Cerebellar nuclear complex (tissue), 1 donor: Measurements from ENCODE around the gene LILRB2.
"Not testable (repeated sequence)": the region's sequence is repeated elsewhere in the genome, so short reads cannot be mapped to it uniquely, and the experiment has no call there.

Experiments used
- DNase-seq, 2 experiments: peaks; one replicate each; lab custom pipeline; 2025; lab: John Stamatoyannopoulos, UW

LILRB2 gene

DNA sequence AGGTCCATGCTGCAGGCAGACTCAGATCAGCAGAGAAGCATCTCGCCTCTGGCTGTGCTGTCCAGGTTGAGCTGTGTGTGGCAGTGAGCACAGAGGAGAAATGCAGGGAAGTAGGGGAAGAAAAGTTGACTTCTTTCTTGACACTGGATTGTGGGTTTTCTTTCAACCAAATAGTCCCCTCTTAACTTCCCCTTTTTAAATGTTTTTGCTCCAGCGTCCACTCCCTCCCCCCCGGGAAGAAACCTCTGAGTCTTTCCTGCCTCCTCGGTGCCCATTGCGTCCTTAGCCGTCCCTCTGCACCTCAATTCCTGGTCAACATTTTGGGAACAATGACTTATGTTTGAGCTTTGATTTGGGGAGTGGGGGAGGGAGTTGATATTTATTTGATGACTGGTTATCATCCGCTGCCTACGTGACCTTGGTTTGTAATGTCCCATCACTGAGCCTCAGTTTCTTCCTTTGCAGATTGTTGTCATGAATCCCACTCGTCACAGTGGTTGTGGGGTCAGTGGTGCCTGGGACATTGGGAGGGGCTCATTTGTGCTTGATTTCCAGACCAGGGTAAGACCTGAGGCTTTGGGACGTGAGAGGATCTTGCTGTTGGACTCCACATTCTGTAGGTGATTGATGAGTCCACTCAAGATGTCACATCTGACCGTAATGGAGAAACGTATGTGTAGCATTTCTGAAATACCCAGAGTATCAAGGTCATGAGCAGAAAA, at the start of gene LILRB2:
Gene LILRB2 (minus strand): TSS at position 104 of the 722 bp plus-strand sequence. CDS start 614 bp downstream, outside the sequence.
- DNase-seq, result no peak

DNA sequence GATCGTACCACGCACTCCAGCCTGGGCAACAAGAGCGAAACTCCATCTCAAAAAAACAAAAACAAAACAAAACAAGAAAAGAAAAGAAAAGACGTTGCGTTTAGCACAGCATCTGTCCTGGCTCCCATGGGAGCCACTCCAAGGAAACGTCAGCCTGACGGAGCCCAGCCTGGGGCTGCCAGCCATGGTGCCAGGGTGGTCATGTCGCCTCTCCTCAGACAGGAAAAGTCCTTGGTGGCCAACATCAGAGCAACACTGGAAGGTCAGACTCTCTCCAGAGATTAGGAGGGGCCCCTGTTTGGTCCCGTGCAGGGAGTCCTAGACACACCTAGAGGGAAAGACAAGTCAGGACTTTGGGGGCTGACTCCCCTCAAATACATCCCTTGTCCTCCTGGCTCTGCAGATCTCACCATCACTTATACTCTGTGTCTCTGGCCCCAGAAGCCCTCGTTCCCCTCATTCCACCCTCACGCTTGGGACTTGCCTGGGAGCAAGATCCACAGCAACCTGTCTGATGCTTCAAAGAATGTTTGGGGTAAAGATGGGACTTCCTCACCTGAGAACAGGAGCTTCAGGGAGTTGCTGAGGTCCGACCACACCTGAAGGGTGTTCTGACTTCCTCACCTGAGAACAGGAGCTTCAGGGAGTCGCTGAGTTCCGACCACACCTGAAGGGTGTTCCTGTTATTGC, 48.7 kb upstream of the LILRB2 start:
- DNase-seq, result no peak

DNA sequence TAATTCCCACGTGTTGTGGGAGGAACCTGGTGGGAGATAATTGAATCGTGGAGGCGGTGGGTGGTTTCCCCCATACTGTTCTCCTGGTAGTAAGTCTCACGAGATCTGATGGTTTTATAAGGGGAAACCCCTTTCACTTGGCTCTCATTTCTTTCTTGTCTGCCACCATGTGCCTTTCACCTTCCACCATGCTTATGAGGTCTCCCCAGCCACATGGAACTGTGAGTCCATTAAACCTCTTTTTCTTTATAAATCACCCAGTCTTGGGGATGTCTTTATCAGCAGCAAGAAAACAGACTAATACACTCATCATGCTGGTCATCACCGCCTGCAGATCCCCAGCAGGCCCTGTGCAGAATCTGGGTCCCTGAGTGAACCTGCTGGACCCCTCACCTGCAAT, 47.9 kb upstream of the LILRB2 start:
- not testable (repeated sequence) for DNase-seq

GRCh38 chr19:54325631-54326030, 44.7 kb upstream of the LILRB2 start:
- no peak for DNase-seq

DNA sequence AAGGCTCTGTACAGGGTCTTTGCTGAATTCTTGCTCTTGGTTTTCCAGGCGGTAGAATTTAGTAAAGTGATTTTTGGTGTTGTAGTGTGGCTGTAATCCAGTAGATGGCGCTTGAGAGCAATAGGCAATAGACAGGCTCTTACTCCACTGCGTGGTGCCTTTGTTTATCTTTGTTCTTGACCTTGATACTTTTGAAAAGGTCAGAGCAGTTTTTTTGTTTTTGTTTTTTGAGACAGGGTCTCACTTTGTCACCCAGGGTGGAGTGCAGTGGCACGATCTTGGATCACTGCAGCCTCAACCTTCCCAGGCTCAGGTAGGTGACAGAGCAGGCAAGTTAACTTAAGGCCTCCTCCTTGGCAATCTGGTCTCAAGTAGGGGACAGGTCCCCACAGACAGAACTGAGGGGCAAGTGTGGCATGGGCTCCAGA, 44.3 kb upstream of the LILRB2 start:
- DNase-seq, result no peak

- DNase-seq, result no peak
These were observed 43.2 kb upstream of the LILRB2 start for GRCh38 chr19:54324071-54324470.

DNA sequence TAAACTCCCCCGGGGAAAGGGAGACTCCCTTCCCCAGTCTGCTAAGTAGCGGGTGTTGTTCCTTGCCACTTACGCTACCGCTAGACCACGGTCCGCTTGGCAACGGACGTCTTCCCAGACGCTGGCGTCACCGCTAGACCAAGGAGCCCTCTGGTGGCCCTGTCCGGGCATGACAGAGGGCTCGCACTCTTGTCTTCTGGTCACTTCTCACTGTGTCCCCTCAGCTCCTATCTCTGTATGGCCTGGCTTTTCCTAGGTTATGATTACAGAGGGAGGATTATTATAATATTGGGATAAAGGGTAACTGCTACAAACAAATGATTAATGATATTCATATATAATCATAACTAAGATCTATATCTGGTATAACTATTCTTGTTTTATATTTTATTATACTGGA, 42.0 kb upstream of the LILRB2 start:
- not testable (repeated sequence) for DNase-seq

- not testable (repeated sequence) for DNase-seq
These were observed 41.4 kb upstream of the LILRB2 start for GRCh38 chr19:54322295-54322694.

- no peak for DNase-seq
These were observed 39.2 kb upstream of the LILRB2 start for GRCh38 chr19:54319892-54320670.

GRCh38 chr19:54319049-54319448, 38.1 kb upstream of the LILRB2 start:
- DNase-seq, result no peak

- no peak for DNase-seq
These were observed 37.0 kb upstream of the LILRB2 start for GRCh38 chr19:54317965-54318240.

DNA sequence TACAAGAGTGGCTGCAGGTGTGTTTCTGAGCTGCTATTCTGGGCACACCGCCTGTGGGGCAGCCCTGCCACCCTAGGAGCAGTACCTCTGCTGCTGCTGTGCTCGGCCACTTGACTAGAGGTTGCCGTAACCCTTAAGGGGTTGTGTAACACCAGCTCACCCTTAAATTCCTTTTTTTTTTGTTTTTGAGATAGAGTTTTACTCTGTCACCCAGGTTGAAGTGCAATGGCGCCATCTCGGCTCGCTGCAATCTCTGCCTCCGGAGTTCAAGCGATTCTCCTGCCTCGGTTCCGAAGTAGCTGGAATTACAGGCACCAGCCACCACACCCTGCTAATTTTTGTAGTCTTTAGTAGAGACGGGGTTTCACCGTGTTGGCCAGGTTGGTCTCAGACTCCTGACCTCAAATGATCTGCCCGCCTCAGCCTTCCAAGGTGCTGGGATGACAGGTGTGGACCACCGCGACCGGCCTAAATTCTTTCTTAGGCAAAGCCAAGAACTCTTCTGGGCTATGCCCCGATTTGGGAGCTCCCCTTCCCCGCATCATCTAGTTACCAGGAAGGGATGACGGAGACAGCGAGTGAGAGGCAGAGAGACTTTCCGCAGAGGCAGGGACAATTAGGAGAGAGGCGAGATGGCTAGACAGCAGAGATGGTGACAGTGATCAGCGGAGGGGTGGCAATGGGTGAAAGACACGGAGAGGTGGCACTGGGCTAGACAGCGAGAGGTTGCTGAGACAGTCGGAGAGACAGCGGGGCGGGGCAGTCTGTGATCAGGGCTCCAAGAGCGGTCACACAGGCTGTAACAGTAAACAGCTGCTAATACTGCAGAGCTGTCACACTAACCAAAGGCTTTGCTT, 36.4 kb upstream of the LILRB2 start:
- no peak for DNase-seq

- no peak for DNase-seq
These were observed 35.8 kb upstream of the LILRB2 start for GRCh38 chr19:54316746-54317107.

DNA sequence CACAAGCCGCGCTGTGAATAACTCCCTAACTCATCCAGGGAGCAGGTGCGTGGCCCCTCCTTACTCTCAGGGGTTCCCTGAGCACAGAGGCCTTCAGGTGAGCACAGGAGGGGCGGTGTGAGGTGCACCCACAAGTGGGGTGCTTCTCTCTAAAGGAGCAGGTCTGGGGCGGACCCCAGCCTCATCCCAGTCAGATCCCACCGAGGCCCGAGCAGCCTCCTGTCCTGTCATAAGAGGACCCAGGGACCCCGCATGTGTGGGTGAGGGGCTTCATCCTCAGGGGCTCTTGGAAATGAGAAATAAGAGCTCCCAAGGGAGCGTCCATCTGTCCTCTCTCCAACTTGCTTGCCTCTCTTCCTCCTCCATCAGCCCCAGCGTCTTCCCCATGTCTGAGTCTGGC, 35.0 kb upstream of the LILRB2 start:
- DNase-seq, result no peak

- no peak for DNase-seq
These were observed 31.8 kb upstream of the LILRB2 start, which contains the start of gene LILRA5 for GRCh38 chr19:54312436-54313377. Gene LILRA5 (minus strand): TSS chr19:54313166. CDS start chr19:54313019, 147 bp downstream.

- no peak for DNase-seq
These were observed 31.1 kb upstream of the LILRB2 start for GRCh38 chr19:54312011-54312410.

- DNase-seq, result no peak
These were observed 30.6 kb upstream of the LILRB2 start for GRCh38 chr19:54311486-54311885.

DNA sequence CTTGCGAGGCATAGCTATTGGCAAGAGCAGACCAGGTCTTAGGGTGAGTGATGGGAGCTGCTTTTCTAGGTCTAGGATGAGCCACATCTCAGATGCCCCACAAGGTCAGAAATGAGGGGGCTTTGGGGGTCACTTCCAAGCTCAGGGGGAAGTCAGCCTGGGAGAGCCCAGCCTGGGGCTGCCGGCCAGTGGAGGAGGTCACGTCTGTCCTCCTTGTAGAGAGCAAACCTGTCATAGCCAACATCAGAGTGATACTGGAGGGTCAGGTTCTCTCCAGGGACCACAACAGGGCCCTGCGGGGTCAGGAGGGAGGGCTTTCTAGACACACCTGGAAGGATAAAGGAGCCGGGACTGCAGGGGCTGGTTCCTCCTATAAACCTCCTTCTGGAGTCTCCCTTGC, 29.6 kb upstream of the LILRB2 start:
- DNase-seq, result no peak

DNA sequence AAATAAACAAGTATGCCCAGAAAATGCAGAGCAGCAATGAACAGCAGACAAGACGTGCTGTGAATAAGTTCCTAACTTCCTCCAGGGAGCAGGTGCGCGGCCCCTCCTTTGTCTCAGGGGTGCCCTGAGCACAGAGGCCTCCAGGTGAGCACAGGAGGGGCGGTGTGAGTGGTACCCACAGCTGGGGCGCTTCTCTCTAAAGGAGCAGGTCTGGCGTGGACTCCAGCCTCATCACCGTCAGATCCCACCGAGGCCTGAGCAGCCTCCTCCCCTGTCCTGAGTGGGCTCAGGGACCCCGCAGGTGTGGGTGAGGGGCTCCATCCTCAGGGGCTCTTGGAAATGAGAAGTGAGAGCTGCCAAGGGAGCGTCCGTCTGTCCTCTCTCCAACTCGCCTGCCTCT, 28.9 kb upstream of the LILRB2 start:
- DNase-seq, result no peak

GRCh38 chr19:54307389-54308020, 26.6 kb upstream of the LILRB2 start:
- DNase-seq, result no peak
